Measurements from ENCODE around the gene IL1RL2.

IL1RL2 gene

DNA sequence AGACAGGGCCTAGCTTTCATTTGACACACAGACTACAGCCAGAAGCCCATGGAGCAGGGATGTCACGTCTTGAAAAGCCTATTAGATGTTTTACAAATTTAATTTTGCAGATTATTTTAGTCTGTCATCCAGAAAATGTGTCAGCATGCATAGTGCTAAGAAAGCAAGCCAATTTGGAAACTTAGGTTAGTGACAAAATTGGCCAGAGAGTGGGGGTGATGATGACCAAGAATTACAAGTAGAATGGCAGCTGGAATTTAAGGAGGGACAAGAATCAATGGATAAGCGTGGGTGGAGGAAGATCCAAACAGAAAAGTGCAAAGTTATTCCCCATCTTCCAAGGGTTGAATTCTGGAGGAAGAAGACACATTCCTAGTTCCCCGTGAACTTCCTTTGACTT, 7.8 kb upstream of the IL1RL2 start:
- H3K9me3 Mint-ChIP-seq = no peaks in the 10 kb centered on the region
- no peak overlapping the region for H3K4me3 Mint-ChIP-seq
- H3K4me1 Mint-ChIP-seq (ENCODE audit: low read depth) = no peaks in the 10 kb centered on the region
- peaks cover 13% of the 10 kb centered on the region for H3K27me3 Mint-ChIP-seq (ENCODE audit: low read depth)
- H3K36me3 Mint-ChIP-seq (ENCODE audit: low read depth) = no peaks in the 10 kb centered on the region
- H3K27ac Mint-ChIP-seq = no peak overlapping the region

DNA sequence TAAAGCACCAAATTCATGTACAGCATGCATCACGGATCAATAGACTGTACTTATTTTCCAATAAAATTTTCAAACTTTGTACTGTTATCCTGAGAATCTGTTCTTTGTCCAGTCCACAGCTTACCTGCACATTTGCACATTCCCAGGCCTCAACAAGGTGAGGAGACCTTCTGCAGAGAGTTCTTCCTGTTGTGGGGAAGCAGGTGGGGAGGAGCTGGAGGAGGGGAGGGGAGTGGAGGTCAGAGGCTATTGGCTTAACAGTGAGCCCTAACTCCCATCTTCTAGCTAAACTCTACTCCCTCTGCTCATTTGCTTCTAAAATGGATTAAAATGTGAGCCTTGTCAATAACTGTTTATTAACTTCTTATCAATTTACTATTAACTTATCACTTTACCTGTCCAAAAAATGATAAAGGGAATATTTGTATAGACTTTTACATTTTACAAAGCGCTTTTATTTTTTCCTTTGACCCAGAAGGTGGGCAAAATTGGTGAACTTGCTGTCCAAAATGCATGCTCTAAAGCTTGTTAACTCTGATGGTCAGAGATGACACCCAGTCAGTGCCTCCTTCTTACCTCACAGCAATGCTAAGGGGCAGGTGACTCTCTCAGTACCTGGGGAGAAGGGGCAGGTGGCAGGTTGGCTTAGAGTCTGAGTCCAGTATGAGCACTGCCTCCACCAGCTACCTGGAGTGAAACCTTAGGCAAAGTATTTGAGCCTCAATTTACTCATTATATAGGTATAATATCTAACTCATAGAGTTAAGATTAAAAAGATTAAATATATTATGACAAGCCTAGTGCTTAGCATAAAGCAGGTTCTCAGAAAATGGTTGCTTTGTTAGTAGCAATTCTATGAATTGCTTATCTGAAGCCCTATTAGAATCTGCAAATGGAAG, 6.8 kb upstream of the IL1RL2 start:
- Mint-ChIP-seq H3K4me3 (no peak overlapping the region), H3K9me3 (no peaks in the 10 kb centered on the region), H3K27ac (no peak overlapping the region), H3K27me3 (ENCODE audit: low read depth) (peaks cover 14% of the 10 kb centered on the region), H3K4me1 (ENCODE audit: low read depth) (no peaks in the 10 kb centered on the region), H3K36me3 (ENCODE audit: low read depth) (no peaks in the 10 kb centered on the region)

DNA sequence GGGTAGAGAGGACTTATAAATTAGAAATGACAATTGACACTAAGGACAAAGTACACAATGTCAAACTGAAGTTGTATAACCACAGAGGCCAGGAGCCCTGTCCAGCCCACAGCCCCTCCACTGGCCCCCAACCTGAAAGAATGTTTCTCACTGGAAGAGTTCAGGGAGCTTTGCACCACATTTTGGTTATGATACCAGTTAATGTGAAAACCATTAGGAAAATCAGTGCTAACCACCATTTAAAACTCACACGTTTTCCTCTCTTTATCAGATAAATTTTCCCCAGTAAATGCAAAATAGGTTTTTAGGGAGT, 6.2 kb upstream of the IL1RL2 start:
- H3K27ac Mint-ChIP-seq = no peak overlapping the region
- H3K9me3 Mint-ChIP-seq = no peaks in the 10 kb centered on the region
- no peaks in the 10 kb centered on the region for H3K36me3 Mint-ChIP-seq (ENCODE audit: low read depth)
- no peak overlapping the region for H3K4me3 Mint-ChIP-seq
- H3K4me1 Mint-ChIP-seq (ENCODE audit: low read depth) = peaks cover 1% of the 10 kb centered on the region
- peaks cover 14% of the 10 kb centered on the region for H3K27me3 Mint-ChIP-seq (ENCODE audit: low read depth)

DNA sequence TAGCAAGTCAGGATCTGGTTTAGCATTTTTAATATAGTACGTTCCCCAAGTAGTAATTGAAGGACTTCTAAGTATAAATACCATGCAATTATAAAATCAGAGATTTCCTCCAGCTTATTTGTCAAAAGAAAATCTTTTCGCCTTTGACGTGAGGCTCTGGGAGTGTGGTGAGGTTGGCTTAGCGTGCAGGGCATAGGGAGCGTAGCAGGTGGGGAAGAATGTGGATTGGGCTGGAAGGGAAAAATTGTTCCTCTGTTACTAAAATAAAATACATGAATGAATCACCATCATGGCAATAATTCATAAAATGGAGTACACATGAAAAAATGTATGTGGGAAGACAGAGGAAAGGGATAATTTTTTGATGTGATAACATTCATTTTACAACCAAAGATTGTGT, 5.4 kb upstream of the IL1RL2 start:
- Mint-ChIP-seq H3K9me3 (no peaks in the 10 kb centered on the region), H3K36me3 (ENCODE audit: low read depth) (no peaks in the 10 kb centered on the region), H3K4me3 (no peak overlapping the region), H3K4me1 (ENCODE audit: low read depth) (peaks cover 1% of the 10 kb centered on the region), H3K27me3 (ENCODE audit: low read depth) (peaks cover 17% of the 10 kb centered on the region), H3K27ac (no peak overlapping the region)

DNA sequence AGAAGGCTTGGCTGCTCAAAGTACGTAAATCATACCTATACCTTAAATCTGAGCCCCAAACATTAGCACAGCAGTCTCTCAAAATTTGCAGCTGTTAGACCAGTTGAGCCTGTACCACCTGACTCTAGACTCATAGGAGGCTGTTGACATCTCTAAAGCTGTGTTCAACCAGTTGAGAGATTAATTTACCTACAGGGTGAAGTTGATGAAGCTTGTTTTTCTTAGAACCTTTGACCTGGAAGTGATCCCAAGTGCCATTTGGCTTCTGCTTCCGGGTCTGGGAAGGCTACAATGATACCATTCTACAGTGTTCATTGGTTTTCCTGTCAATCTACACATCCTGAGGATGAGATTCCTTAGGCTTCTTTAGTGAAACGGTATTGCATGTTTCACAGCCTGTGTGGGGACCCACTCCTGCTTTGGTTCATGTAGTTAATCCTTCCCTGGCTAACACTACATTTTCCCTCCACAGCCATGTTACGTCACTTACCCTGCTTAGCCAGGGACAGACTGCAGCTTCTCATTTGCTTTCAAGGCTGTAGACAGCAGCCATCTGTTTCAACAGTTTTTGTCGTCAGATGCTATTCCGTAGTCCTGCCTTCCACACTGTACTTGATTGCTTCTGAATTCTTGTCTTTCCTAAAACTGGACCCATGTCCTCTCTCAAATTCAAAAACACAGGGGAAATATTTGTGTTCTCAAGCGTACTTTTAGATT, 4.7 kb upstream of the IL1RL2 start:
- H3K36me3 Mint-ChIP-seq (ENCODE audit: low read depth) = no peaks in the 10 kb centered on the region

DNA sequence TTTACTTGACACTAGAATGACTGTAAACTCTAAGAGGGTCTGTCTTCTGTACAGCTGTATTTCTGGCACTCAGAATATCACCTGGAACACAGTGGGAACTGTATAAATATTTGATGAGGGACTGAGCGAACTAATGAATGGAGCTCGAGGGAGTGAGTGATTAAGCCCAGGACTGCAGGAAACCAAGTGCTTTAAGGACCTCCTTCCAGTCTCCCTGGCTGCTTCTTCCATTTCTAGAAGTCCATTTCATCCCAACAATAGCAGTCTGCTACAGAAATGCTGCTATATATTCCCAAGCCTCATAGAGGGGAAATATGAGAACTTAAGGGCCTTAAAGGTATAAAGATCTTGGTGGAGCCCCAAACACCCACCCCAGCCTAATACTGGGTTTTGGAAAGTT, 2.8 kb upstream of the IL1RL2 start:
- peaks cover 7% of the 10 kb centered on the region for H3K4me1 Mint-ChIP-seq (ENCODE audit: low read depth)
- H3K9me3 Mint-ChIP-seq = no peaks in the 10 kb centered on the region
- H3K36me3 Mint-ChIP-seq (ENCODE audit: low read depth) = peaks cover 2% of the 10 kb centered on the region
- no peak overlapping the region for H3K4me3 Mint-ChIP-seq
- H3K27me3 Mint-ChIP-seq (ENCODE audit: low read depth) = peaks cover 32% of the 10 kb centered on the region
- H3K27ac Mint-ChIP-seq = no peak overlapping the region

More for the DNA sequence above, 4.7 kb upstream of the IL1RL2 start:
- H3K27me3 Mint-ChIP-seq (ENCODE audit: low read depth) = peaks cover 22% of the 10 kb centered on the region
- no peaks in the 10 kb centered on the region for H3K9me3 Mint-ChIP-seq
- no peak overlapping the region for H3K27ac Mint-ChIP-seq
- H3K4me1 Mint-ChIP-seq (ENCODE audit: low read depth) = peaks cover 1% of the 10 kb centered on the region
- no peak overlapping the region for H3K4me3 Mint-ChIP-seq

DNA sequence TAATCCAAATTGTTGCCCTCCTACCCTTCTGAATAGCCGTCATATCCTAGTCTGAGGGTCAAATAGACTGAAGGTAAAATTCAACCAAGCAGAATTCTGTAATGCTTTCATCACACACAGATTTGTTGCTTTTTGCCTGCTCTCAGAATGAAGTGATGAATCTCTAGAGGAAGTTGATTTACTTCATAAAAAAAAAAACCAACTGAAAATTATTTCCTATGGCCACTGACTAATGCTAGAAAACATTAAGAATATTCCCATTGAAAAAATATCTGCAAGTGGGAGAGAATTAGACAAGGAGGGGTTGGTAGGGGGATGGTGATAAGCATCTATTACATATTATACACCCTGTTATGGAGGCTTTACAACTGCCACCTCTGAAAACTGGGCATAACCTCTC, 2.3 kb upstream of the IL1RL2 start:
- H3K9me3 Mint-ChIP-seq = no peaks in the 10 kb centered on the region
- H3K4me3 Mint-ChIP-seq = no peak overlapping the region
- H3K4me1 Mint-ChIP-seq (ENCODE audit: low read depth) = peaks cover 7% of the 10 kb centered on the region
- peaks cover 32% of the 10 kb centered on the region for H3K27me3 Mint-ChIP-seq (ENCODE audit: low read depth)
- H3K27ac Mint-ChIP-seq = no peak overlapping the region
- peaks cover 2% of the 10 kb centered on the region for H3K36me3 Mint-ChIP-seq (ENCODE audit: low read depth)

DNA sequence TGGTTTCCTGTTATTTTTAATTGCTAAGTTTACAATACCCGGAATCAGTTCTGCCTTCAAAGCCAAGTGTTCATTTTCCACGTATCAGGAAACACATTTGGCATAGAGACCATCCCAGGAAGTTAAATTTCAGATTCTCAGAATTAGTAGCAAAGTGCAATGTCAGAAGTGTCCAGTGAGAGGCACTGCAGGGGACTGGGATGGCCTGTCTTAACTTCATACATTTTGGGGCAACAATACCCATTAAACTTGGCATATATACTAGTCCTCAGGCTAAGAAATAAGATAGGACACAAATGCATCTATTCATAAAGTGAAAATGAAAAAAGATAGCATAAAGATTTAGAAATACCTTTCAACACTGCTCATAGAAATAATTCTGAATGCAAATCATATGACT, 1.5 kb upstream of the IL1RL2 start:
- Mint-ChIP-seq H3K4me3 (no peak overlapping the region), H3K9me3 (no peaks in the 10 kb centered on the region), H3K36me3 (ENCODE audit: low read depth) (peaks cover 2% of the 10 kb centered on the region), H3K4me1 (ENCODE audit: low read depth) (peaks cover 7% of the 10 kb centered on the region), H3K27me3 (ENCODE audit: low read depth) (peaks cover 34% of the 10 kb centered on the region), H3K27ac (no peak overlapping the region)

DNA sequence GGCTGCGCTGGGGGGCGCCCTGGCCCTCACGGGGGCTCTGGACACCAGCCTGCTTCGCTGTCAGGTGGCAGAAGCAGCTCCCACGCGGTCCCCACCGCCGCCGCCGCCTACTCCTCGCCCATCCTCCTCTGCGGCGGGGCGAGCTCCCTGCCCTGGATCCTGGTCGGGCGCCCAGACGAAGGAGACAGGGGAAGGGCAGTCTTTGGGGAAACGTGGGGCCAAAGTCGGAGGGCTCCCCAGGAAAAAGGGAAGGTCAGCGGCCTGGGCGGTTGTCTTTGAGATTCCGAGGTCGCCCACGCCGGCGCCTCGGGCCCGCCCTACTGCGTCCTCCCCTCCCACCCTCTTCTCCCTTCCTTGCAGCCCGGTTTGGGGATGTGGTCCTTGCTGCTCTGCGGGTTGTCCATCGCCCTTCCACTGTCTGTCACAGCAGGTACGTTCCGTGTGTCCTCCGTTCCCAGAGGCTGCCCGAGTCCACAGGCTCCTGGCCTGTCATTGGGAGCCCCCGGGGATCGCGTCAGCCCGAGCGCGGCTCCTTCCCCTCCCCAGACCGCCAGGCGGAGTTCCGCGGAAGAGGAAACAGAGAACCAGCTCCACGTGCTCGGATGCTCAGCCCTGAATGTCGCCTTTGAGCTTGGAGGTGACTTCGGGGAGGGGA, 800 bp downstream of the IL1RL2 start:
- H3K36me3 Mint-ChIP-seq (ENCODE audit: low read depth) = peaks cover 2% of the 10 kb centered on the region
- H3K27ac Mint-ChIP-seq = no peak overlapping the region
- peaks cover 32% of the 10 kb centered on the region for H3K27me3 Mint-ChIP-seq (ENCODE audit: low read depth)
- peak overlapping the region; percentile 76 for H3K4me3 Mint-ChIP-seq
- H3K9me3 Mint-ChIP-seq = no peaks in the 10 kb centered on the region
- peaks cover 7% of the 10 kb centered on the region for H3K4me1 Mint-ChIP-seq (ENCODE audit: low read depth)

DNA sequence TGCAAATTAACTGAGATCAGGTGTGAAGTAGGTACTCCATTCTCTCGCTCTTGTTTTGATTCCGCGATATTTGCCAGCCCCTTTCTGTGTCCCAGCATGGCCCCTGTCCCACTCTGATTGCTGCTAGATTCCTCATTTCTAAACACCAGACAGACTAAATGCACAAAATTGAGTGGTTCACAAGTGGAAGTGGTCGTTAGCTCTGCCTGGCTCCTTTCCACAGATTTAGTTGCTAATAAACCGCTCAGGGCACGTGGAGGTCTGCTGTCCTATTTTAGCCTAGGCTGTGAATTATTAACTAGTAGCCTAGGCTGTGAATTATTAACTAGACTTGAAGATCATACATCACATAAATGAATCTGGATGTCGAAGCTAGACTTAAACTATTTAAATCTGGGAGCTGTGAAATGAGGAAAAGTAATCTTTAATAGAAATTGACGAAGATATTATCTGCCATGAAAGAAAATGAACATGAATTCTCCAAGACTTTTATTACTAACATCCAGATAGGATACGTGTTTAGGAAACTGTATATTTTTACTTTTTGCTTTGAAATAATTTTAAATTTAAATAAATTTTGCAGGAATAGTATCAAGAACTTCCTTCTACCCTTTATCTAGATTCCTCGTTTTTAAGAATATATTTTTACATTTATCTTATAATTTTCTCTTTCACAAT, 3.7 kb downstream of the IL1RL2 start:
- H3K36me3 Mint-ChIP-seq (ENCODE audit: low read depth) = peaks cover 2% of the 10 kb centered on the region
- H3K9me3 Mint-ChIP-seq = no peaks in the 10 kb centered on the region
- H3K4me3 Mint-ChIP-seq = no peak overlapping the region
- H3K27ac Mint-ChIP-seq = no peak overlapping the region
- peaks cover 27% of the 10 kb centered on the region for H3K27me3 Mint-ChIP-seq (ENCODE audit: low read depth)
- H3K4me1 Mint-ChIP-seq (ENCODE audit: low read depth) = peaks cover 6% of the 10 kb centered on the region

DNA sequence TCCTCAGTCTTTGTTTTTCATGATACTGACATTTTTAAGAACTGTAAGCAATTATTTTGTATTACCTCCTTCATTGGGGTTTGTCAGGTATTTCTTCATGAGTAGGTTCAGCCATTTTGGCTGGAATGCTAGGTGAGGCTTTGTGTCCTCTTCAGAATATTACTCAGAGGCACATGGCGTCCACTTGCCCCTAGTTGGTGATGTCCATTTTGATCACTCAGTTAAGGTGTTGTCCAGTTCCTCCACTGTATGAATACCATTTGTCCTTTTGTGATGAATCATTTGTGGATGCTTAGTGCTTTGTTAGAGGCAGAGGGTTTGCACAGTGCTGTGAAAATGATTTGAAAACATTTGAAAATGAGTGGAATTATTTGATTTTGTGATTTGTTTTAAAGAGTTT, 4.7 kb downstream of the IL1RL2 start:
- H3K4me1 Mint-ChIP-seq (ENCODE audit: low read depth) = peaks cover 6% of the 10 kb centered on the region
- H3K9me3 Mint-ChIP-seq = no peaks in the 10 kb centered on the region
- no peak overlapping the region for H3K27ac Mint-ChIP-seq
- H3K36me3 Mint-ChIP-seq (ENCODE audit: low read depth) = peaks cover 2% of the 10 kb centered on the region
- H3K4me3 Mint-ChIP-seq = no peak overlapping the region
- peaks cover 23% of the 10 kb centered on the region for H3K27me3 Mint-ChIP-seq (ENCODE audit: low read depth)

DNA sequence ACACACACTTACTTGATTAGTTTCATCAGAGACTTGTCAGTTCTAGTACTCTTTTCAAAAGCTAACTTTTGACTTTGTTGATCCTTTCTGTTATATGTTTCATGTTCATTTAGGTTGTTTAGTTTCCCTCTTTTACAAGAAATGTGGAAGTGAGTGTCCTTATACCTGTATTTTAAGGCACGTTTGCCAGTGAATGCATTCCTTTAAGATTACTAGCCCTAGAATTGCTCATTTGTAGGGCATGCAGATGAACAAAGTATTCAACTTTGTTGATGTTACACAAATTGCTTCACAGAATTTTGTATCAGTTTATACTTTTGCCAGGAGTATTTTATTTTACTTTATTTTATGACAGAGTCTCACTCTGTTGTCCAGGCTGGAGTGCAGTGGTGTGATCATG, 6.3 kb downstream of the IL1RL2 start:
- H3K9me3 Mint-ChIP-seq = no peaks in the 10 kb centered on the region

DNA sequence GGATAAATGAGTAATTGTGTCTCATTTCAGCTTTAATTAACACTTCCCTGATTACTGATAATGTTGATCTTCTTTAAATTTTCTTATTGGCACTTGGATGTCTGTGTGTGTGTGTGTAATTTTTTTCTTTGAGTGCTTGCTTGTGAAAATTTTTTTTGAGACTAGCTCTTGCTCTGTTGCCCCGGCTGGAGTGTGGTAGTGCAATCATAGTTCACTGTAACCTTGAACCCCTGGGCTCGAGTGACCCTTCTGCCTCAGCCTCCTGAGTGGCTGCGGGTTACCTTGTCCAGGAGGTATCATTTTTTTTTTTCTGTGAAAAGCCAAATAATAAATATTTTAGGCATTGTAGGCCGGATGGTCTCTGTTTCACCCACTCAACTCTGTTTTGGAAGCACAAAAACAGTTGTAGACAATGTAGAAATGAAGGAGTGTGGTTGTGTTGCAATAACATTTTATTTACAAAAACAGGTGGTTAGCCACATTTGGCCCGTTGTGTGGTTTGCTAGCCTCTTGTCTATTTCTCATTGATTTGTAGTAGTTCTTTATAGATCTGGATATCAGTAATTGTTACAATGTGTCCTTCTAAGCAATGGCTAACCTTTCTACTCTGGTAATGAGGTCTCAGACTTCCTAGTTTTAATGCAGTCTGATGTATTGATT, 7.9 kb downstream of the IL1RL2 start:
- Mint-ChIP-seq H3K4me3 (no peak overlapping the region), H3K27ac (no peak overlapping the region), H3K4me1 (ENCODE audit: low read depth) (peaks cover 4% of the 10 kb centered on the region), H3K27me3 (ENCODE audit: low read depth) (peaks cover 14% of the 10 kb centered on the region), H3K9me3 (no peaks in the 10 kb centered on the region), H3K36me3 (ENCODE audit: low read depth) (no peaks in the 10 kb centered on the region)

More for the DNA sequence above, 6.3 kb downstream of the IL1RL2 start:
- Mint-ChIP-seq H3K36me3 (ENCODE audit: low read depth) (no peaks in the 10 kb centered on the region), H3K27ac (no peak overlapping the region), H3K4me1 (ENCODE audit: low read depth) (peaks cover 6% of the 10 kb centered on the region), H3K4me3 (no peak overlapping the region), H3K27me3 (ENCODE audit: low read depth) (peaks cover 14% of the 10 kb centered on the region)
